CD4-positive, alpha-beta T cell treated with Interleukin-4 for 4 hours (primary cell): Measurements from ENCODE around the gene MBD6.

Experiments
- DNase-seq: peaks from one replicate; pipeline ENCODE4 v3.0.0-alpha.2; 2020

MBD6 gene, protein sequence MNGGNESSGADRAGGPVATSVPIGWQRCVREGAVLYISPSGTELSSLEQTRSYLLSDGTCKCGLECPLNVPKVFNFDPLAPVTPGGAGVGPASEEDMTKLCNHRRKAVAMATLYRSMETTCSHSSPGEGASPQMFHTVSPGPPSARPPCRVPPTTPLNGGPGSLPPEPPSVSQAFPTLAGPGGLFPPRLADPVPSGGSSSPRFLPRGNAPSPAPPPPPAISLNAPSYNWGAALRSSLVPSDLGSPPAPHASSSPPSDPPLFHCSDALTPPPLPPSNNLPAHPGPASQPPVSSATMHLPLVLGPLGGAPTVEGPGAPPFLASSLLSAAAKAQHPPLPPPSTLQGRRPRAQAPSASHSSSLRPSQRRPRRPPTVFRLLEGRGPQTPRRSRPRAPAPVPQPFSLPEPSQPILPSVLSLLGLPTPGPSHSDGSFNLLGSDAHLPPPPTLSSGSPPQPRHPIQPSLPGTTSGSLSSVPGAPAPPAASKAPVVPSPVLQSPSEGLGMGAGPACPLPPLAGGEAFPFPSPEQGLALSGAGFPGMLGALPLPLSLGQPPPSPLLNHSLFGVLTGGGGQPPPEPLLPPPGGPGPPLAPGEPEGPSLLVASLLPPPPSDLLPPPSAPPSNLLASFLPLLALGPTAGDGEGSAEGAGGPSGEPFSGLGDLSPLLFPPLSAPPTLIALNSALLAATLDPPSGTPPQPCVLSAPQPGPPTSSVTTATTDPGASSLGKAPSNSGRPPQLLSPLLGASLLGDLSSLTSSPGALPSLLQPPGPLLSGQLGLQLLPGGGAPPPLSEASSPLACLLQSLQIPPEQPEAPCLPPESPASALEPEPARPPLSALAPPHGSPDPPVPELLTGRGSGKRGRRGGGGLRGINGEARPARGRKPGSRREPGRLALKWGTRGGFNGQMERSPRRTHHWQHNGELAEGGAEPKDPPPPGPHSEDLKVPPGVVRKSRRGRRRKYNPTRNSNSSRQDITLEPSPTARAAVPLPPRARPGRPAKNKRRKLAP

DNA sequence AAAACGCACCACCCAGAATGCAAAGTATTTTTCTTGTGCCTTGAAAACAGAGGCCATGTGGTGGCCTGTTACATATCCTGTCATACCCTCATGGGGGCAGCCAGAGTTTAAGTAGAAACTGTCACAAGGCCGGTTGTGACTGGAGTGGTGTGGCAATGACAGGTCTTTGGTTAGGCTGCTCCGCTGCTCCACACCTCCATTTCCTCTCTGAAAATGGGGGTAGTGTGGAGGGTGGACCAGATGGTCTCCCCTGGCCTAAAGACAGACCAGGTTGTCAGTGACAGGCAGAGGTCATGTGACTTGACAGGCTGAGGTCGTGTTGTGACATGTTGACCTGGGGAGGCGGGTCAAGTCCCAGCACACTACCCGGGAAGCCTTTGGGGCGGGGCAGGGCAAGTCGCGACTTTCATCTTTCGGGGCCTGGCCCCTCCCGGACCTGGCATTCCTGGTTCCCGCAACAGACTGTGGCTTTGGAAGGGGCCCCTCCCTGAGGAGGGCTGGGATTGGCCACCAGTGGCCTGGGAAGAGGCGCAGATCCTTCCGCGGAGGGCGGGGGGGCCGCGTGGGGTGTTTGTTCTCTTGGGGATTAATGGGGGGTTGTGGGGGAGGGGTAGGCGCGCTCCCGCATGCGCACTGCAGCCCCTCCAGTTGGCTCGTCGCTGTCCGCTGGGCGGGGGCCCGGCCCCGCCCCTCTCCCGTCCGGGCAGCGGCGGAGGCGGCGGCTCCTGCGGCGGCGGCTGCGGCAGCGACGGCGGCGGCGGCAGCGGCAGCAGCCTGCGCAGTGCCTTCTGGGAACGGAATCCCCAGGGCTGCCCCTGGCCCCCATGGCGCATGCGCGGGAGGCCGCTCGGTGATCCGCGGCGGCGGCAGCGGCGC, at the start of gene MBD6:
MBD6 (plus strand) TSS at position 814 of the 876 bp plus-strand sequence. CDS start 1,480 bp downstream, outside the sequence.
- peak; percentile 90 for DNase-seq

DNA sequence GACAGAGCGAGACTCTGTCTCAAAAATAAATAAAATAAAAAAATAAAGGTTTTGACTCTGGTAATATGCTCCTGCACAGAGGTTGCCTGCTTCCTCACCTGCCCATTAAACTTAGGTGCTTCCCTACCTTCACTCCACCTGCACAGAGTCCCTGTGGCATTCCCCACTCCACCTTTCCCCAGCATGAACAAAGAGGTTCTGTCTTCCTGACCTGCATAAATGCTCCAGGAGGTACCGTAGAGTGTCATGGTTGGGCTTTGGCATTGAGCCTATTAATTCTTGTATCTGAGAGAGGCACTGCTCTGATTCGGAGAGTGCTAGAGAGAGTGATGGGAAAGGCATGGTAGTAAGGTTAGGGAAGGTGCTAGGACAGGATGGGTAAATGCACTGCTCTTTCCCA, 49.2 kb upstream of the MBD6 start:
- no peak for DNase-seq

DNA sequence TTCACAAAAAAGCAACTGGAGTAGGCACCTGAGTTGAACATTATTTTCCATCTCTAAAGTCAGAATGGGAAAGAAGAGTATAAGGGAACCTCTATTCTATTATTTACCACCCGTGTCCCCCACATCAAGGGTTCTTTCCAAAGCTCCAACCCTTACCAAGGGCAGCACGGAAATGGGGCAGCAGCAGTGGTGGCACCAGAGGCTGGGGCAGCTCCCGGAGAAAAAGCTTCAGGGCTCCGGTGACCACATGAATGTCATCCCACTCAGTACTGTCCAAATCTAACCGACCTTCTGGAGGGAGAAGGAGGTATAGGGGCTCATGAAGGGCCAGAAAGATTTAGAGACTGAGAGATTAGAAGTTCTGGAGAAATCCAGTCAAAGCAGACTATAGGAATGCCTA, 48.7 kb upstream of the MBD6 start:
- DNase-seq: no peak

DNA sequence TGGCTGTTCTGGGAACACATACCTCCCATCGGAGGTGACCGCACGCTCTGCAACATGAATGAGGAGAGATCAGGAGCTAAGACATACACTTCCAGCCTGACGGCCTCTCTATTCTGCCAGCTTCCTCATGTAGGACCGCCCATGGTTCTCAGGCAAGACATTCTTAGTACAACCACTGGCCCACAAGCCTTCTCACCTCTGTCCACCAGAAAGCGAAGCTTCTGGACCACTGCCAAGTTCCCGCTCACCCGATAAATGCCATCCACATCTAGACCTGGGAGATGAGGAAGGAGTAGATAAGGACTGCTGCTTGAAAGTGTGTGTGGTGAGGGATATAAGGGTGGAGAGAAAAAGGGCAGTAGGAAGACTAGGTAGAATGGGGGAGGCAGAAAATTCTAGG, 48.2 kb upstream of the MBD6 start:
- DNase-seq: no peak

DNA sequence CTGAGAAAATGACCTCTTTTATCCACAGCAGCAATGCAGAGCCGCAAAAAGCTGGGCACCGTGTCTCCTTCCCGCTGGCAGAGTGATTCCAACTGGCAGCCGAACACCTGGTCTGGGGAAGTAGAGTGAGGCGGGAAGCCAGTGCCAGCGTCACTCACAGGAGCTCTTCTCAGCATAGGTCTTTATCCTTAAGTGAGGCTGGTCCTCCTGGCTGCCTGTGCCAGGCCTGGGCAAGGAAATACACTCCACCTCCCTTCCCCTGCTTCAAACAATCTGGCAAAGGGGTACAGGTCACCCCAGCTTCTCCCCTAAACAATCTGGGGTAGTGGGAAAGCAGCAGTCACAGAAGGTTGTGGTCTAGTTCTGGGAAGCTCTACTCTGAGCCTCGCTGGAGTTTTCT, 47.8 kb upstream of the MBD6 start:
- DNase-seq: no peak

DNA sequence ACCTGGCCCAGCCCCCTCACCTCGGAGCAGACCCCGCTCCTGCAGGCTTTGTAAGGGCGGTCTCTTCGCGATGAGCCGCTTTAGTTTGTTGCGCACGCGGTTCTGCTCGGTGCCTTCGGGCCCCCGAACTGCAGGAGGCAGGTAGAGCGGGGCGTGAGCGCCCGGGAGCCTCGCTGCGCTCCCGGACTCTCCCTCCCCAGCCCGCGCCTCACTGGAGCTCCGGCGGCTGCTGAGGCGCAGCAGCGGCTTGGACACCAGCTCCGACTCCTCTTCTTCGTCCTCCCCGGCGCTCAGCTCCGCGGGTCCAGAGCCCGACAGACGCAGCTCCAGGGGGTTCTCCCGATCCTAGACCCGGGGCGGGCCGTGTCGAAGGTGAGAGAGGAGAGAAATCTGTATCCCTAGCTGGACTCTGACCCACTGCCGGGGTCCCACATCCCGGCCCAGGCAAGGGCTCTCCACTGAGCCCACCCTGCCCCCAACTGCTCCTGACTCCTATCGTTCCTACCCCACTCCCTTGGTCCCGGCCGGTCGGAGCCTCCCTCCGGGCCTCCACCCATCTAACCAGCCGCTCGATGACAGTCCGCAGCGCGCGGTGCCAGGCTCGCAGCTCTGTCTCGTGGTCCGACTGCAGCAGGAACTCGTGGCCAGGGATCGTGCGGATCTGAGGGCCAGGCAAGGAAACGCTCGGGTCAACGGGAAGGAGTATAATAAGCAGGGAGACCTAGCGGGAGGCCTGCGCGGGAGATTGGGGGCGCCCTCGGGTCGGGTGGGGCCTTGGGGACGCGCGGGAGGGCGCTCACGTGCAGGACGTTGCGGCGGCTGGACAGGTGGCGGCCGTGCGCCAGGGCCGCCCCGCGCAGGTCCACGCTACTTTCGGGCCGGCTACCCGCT, 47.1 kb upstream of the MBD6 start:
- no peak for DNase-seq

DNA sequence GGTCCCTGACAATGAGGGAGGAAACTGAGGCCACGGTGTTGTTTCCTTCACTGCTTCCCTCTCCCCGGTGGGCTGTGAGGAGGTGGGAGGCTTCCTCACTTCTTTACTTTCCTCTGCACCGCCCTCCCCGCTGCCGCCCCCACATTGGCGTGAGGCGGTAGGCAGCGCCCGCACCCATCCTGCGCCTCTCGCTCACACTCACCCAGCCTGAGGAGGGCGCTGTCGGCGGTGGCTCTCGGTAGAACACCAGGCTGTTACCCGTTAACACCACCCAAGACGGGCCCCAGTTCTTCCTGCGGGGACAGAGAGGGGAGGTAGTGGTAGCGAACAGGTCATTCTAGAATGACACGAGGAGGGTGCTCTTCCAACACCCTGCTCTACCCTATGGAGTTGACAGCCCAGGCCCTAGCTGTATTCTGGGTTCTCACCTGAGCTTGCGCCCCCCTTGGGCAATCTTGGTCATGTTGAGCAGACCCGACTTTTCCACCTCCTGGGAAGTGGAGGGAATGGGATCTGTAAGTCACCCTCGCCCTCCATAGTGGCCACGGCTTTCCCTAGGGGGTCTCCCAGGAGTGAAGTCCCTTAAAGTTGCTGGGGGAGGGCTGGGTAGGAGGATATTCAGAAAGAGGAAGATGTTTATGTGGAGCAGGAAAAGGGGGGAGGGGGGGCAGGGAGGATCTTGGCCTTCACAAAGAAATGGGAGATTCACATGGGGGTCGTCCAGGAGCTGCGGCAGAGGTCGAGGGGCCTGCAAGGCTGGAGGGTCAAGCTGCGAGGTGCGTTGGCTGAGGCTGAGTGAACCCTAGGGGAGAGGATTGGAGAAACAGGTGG, 46.2 kb upstream of the MBD6 start:
- DNase-seq: peak; percentile 68

DNA sequence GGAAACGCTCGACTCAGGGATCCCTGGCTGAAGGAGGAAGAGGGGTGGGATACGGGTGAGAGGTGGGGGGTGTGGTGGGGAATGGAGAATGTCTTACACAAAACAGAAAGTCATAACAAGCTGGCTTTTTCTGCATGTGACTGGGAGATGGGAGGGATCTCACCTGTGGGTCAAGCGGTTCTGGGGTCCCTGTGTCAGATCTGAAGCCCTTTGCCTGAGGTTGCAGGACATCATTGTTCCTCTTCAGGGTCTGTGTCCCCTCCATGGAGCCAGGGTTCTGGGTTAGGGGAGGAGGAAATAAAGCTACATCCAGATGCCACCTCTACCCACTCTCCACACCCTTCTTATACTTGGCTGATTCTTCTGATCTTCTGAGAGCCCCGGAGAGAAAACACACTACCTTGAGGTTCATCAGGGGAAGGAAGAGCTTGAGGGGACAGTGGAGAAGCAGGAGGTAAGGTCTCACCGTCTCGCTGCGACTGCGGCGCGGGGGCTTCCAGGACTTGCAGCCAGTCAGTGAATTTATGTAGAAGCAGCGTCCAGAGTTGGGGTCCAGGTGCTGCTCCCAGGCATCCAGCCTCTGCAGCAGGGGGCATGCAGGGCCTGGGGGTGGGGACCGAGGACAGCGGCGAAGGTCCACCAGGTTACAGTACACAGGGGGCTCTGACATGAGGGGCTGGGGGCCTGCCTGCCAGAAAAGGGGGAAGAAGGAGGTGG, 45.5 kb upstream of the MBD6 start:
- DNase-seq: peak; percentile 18

DNA sequence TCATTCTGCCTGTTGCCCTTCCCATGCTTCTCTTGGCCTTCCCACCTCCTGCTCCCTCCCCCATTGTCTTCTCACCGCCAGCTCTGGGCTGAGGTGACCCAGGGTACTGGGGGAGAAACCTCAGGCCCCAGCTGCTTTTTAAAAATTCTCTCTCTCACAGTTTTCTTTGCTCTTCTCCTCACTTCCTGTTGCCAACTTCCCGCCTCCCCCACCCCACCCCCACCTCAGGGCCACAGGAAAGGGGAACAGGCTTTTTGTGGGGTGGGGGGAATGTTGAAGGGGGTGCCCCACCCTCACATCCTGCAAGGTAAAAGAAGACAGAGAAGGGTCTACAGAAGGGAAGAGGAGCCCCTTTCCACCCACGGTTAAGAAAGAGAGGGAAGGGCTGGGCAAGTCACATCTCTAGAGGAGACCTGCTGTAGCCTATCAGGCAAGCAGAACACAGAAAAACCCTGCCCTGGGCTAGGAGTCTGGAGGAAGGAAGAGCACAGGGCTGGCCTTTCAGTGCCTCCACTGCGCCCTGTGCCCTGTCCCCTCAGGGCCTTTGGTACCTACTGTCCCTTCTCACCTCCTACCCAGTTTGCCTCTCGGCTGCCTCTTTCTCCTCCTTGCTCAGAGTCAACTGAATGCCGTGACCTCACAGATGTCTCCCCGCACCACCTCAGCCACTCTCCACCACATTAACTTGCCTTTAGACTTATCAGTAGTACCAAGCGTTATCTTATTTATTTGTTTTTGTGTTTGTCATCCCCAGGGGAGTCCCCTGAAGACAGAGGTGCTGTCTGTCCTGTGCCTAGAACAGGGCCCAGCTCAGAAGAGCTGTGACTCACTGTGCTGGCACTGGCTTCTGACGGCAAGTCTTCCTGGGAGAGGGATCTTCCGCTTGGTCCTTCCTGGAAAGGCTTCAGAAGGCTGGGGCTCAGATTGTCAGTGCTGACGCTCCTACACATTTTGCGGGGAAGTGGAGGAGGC, 44.6 kb upstream of the MBD6 start:
- peak; percentile 88 for DNase-seq

DNA sequence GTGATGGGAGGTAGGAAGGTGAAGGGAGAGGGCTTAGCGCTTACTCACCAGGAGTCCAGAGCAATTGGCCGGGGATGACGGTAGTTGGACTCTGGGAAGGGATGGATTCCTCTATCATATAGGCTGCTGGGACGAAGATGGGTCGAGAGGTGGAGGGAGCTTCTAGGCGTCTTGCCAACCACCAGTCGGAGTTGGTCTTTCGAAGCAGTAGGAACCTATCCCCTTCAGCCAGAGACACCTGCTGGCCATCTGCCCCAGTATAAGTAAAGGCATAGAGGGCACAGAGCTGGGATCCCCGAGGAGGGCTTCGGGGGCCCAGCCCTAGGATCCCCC, 43.6 kb upstream of the MBD6 start:
- no peak for DNase-seq

DNA sequence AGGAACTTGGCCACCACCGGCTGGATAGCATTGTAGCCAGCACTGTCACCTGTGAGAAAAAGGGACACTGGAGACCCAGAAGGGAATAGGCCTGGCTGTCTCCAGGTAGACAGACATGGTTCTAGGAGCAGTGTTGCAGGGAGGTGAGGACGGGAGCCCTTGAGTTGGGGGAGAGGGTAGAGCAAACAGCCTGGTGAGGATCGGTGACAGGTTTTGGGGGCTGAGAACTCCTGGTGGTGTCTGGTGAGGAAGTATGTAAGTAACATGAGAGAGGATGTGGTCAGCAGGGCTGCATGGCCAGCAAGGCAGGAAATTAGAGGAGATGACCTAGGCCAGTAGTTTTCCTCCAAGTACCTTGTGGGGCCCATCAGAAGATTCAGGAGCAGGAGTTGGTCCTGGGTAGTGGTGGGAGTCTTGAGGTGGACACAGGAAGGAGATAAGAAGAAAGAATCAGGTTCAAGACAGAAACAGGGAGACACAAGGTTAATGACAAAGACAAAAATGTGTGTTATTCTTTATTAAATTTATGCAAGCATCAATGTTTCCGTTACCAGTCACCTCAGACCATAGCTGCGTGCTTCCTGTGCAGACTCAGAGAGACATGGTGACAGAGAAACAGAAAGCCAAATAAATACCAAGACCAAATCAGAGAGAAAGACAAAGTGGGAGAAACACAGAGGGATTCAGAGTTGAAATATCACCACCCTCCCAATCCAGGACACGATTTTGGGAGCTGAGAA, 43.1 kb upstream of the MBD6 start, which contains the start of gene ARHGAP9:
ARHGAP9 (minus strand) TSS at position 491 of the 740 bp plus-strand sequence; CDS start at position 31, 460 bp downstream.
- DNase-seq: peak; percentile 86

DNA sequence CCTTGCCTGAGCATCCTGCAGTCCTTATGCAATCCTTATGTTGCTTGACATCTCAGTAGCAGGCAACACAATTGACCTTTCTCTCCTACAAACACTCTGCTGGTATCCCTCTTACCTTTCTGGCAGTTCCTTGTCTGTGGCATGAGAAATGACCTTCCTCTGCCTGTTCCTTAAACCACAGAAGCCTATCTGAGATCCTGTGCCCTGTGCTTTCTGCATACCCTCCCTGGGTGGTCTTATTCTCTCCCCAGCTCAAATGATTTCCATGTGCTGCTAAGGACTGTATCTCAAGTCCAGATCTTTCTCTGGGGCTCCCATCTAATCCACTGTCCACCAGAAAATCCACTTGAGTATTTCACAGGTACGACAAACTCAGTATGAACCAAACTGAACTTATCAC, 41.0 kb upstream of the MBD6 start:
- no peak for DNase-seq

DNA sequence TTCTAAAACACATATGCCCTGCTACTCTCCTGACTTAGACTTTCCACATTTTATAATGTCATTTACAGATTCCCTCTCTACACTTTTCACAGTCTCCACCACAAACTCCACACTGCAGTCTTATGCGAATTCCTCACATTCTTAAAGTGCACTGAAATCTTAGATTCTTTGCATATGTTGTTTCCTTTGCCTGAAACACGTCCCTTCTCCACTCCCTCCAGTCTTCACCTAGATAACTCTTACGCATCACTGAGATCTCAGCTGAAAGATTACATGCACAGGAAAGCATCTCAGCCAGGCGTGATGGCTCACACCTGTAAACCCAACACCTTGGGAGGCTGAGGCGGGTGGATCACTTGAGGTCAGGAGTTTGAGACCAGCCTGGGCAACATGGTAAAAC, 39.2 kb upstream of the MBD6 start:
- no peak for DNase-seq

DNA sequence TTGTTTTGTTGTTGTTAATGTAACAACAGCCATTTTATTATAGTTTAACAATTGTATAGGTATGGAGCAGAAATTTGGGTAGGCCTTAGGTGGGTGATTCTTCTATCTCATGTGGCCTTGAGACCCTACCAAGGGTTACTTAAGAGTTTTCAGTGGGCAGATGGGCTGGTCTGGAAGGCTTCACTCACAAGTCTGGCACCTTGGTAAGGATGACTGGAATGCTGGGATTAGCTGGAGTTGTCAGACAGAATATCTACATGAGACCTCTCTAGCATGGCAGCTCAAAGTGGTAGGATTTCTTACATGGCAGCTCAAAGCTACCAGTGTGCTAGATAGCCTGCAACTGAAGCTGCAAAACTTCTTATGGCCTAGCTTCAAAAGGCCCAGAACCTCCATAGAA, 36.9 kb upstream of the MBD6 start:
- no peak for DNase-seq

DNA sequence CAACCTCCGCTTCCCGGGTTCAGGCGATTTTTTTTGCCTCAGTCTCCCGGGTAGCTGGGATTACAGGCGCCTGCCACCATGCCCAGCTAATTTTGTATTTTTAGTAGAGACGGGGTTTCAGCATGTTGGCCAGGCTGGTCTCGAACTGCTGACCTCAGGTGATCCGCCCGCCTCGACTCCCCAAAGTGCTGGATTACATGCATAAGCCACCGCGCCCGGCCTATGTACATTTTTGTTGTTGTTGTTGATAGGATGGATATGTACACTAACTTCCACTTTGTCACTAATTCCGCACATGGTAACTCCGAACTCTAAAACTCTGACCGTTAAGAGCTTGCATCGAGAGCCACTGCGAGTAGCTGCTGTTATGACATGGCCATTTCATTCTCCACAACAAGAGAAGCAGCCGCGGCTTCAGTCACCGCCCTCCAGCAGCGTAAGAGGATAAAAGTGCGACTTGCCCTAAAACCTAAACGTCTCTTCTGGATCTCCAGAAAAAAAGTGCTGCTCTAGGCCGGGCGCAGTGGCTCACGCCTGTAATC, 35.5 kb upstream of the MBD6 start:
- no peak for DNase-seq

DNA sequence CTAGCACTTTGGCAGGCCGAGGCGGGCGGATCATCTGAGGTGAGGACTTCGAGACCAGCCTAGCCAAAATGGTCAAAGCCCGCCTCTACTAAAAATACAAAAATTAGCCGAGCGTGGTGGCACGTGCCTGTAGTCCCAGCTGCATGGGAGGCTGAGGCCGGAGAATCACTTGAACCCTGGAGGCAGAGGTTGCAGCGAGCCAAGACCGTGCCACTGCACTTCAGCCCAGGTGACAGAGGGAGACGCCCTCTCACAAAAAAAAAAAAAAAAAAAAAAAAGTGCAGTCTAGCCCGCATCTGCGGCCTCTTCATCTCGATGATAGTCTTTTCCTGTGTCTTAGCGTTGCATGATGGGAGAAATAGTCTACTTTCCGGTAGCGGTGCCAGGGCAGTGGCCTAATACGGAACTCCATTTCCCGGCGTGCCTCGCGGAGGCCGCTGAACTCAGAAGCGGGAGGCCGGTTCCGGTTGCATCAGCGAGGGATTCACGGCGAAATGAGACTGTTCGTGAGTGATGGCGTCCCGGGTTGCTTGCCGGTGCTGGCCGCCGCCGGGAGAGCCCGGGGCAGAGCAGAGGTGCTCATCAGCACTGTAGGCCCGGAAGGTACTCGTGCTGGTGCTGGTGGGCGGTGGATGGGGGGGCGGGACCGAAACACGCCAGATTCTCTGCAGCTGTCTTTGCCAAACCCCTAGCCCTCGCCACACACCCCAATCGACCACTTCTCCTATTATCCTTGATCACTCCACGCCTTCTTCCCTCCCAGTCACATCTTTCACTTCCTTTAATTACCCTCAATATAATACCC, 34.8 kb upstream of the MBD6 start, which contains the start of gene MARS1:
MARS1 (plus strand) TSS at position 472 of the 805 bp plus-strand sequence; CDS start at position 495, 23 bp downstream.
- peak; percentile 97 for DNase-seq
